ENCODE data around the gene SLC7A14. TPM values are rescaled to one million over a fixed set of nuclear protein-coding genes. Genes with fewer than 3 reads are reported as not detected.

SLC7A14 gene
- total RNA-seq, 1 donor from 2014 or later, result not detected

- DNase-seq (ENCODE audit: low spot score), result no peak
- H2AFZ ChIP-seq (replicated peaks), result no peak overlapping the region
- Mint-ChIP-seq H3K4me1 (peaks cover 32% of the 10 kb centered on the region), H3K4me3 (no peak overlapping the region), H3K27me3 (ENCODE audit: insufficient read depth, low read depth) (no peaks in the 10 kb centered on the region), H3K36me3 (no peaks in the 10 kb centered on the region), H3K9me3 (no peaks in the 10 kb centered on the region), H3K27ac (no peak overlapping the region)
- H4K20me1 ChIP-seq (ENCODE audit: low read depth), result no peaks in the 10 kb centered on the region
- no peak overlapping the region for H3K9ac ChIP-seq
- no peak overlapping the region for H3K4me2 ChIP-seq
- no peaks in the 10 kb centered on the region for H3K79me2 ChIP-seq (ENCODE audit: low read depth)
- no peaks in the 10 kb centered on the region for H3K36me3 ChIP-seq
- H3K4me3 ChIP-seq, result no peak overlapping the region
- peaks cover 28% of the 10 kb centered on the region for H3K4me1 ChIP-seq
- peaks cover 5% of the 10 kb centered on the region for H3F3A ChIP-seq (ENCODE audit: low read depth)
- no peaks in the 10 kb centered on the region for H3K27me3 ChIP-seq
- no peaks in the 10 kb centered on the region for H3K9me3 ChIP-seq (ENCODE audit: low read depth)
- TF ChIP-seq CTCF (IDR thresholded peaks at IDR 0.05) (no peak), EZH2phosphoT487 (IDR thresholded peaks at IDR 0.05) (no peak), EZH2 (IDR thresholded peaks at IDR 0.05) (no peak)
- no peak overlapping the region for H3K27ac ChIP-seq
Observed at GRCh38 chr3:170467571-170468147, 118.2 kb downstream of the SLC7A14 start.

- peaks cover 5% of the 10 kb centered on the region for H3F3A ChIP-seq (ENCODE audit: low read depth)
- Mint-ChIP-seq H3K27me3 (ENCODE audit: insufficient read depth, low read depth) (no peaks in the 10 kb centered on the region), H3K36me3 (no peaks in the 10 kb centered on the region), H3K9me3 (no peaks in the 10 kb centered on the region), H3K4me1 (peaks cover 32% of the 10 kb centered on the region), H3K4me3 (no peak overlapping the region), H3K27ac (no peak overlapping the region)
- H3K9me3 ChIP-seq (ENCODE audit: low read depth), result no peaks in the 10 kb centered on the region
- no peak overlapping the region for H3K4me2 ChIP-seq
- peaks cover 28% of the 10 kb centered on the region for H3K4me1 ChIP-seq
- no peak overlapping the region for H3K27ac ChIP-seq
- H3K27me3 ChIP-seq, result no peaks in the 10 kb centered on the region
- no peaks in the 10 kb centered on the region for H4K20me1 ChIP-seq (ENCODE audit: low read depth)
- no peak overlapping the region for H3K9ac ChIP-seq
- no peak overlapping the region for H3K4me3 ChIP-seq
- TF ChIP-seq EZH2 (IDR thresholded peaks at IDR 0.05), result no peak
- TF ChIP-seq EZH2phosphoT487 (IDR thresholded peaks at IDR 0.05), result no peak
- TF ChIP-seq CTCF (IDR thresholded peaks at IDR 0.05), result no peak
- peak overlapping the region; percentile 87 for H2AFZ ChIP-seq (replicated peaks)
- H3K36me3 ChIP-seq, result no peaks in the 10 kb centered on the region
- DNase-seq (ENCODE audit: low spot score), result no peak
- H3K79me2 ChIP-seq (ENCODE audit: low read depth), result no peaks in the 10 kb centered on the region
Observed at GRCh38 chr3:170467007-170467406, 118.9 kb downstream of the SLC7A14 start.

- H3K36me3 Mint-ChIP-seq, result no peaks in the 10 kb centered on the region
- H3K4me2 ChIP-seq, result no peak overlapping the region
- peaks cover 24% of the 10 kb centered on the region for H3K4me1 ChIP-seq
- H4K20me1 ChIP-seq (ENCODE audit: low read depth), result no peaks in the 10 kb centered on the region
- no peak for TF ChIP-seq EZH2 (IDR thresholded peaks at IDR 0.05)
- TF ChIP-seq CTCF (IDR thresholded peaks at IDR 0.05), result no peak
- TF ChIP-seq EZH2phosphoT487 (IDR thresholded peaks at IDR 0.05), result no peak
- H3K27ac Mint-ChIP-seq, result no peak overlapping the region
- no peaks in the 10 kb centered on the region for H3K79me2 ChIP-seq (ENCODE audit: low read depth)
- no peak for DNase-seq (ENCODE audit: low spot score)
- no peak overlapping the region for H3K9ac ChIP-seq
- no peaks in the 10 kb centered on the region for H3K9me3 Mint-ChIP-seq
- H3K4me3 Mint-ChIP-seq, result no peak overlapping the region
- H3K27me3 Mint-ChIP-seq (ENCODE audit: insufficient read depth, low read depth), result no peaks in the 10 kb centered on the region
- H2AFZ ChIP-seq (replicated peaks), result no peak overlapping the region
- no peaks in the 10 kb centered on the region for H3K36me3 ChIP-seq
- H3K27me3 ChIP-seq, result no peaks in the 10 kb centered on the region
- no peak overlapping the region for H3K4me3 ChIP-seq
- no peaks in the 10 kb centered on the region for H3K9me3 ChIP-seq (ENCODE audit: low read depth)
- peaks cover 5% of the 10 kb centered on the region for H3F3A ChIP-seq (ENCODE audit: low read depth)
- H3K4me1 Mint-ChIP-seq, result peaks cover 29% of the 10 kb centered on the region
- H3K27ac ChIP-seq, result no peak overlapping the region
Observed at GRCh38 chr3:170465955-170466354, 119.9 kb downstream of the SLC7A14 start.

Measured in neural progenitor cell (in vitro differentiated cells).